Activated naive CD8-positive, alpha-beta T cell treated with anti-CD3 and anti-CD28 coated beads, Interleukin-2, amount 50 U/mL, for 16 hours (primary cell): ENCODE measurements around the gene A2ML1.
"Not testable (repeated sequence)": the region's sequence is repeated elsewhere in the genome, so short reads cannot be mapped to it uniquely, and the experiment has no call there.

Experiments used
- DNase-seq: peaks from one replicate; pipeline ENCODE4 v3.0.0-alpha.2; 2020; ENCODE audit warnings: low read depth, low spot score

The A2ML1 gene

DNA sequence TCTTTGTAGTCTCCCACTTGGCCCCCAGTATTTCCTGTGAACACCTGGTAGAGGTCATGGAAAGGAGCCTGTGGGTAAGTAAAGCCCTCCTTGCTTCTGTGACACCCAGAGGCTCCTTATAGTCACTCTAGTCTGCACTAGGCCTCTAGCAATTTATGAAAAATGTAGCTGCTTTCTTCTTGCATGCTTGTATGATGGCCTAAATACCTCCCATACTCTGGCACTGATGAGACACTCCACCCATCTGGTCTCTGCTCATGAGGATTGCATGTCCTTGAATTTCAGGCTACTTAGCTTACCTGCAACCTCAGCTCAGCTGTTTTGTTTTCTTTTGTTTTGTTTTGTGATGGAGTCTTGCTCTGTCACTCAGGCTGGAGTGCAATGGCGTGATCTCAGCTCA lies 4.6 kb upstream of the A2ML1 start:
- DNase-seq = no peak

DNA sequence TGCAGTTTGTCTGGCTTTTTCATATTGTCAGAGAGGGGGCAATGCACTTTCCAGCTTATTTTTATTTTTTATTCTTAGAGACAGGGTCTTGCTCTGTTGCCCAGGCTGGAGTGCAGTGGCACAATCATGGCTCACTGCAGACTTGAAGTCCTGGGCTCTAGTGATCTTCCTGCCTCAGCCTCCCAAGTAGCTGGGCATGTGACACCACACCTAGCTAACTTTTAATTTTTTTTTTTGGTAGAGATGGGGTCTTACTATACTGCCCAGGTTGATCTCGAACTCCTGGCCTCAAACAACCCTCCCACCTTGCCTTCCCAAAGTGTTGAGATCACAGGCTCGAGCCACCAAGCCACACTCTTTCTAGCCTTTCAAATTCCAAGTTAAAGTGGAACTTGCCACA lies 3.9 kb upstream of the A2ML1 start:
- no peak for DNase-seq

DNA sequence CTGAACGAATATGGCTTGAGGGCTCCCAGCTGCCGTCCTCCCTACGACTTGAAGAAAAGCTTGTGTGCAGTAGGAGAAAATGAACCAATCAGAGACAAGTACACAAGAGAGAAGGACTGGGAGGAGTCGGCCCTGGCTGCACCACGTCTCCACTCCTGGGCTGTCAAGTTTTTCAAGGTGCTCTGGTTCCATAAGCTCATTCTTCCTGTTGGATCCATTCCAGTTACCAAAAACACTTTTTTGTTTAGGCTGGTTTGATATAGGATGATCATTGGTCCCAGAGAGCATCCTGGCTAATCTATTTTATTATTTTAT lies 2.8 kb upstream of the A2ML1 start:
- no peak for DNase-seq

DNA sequence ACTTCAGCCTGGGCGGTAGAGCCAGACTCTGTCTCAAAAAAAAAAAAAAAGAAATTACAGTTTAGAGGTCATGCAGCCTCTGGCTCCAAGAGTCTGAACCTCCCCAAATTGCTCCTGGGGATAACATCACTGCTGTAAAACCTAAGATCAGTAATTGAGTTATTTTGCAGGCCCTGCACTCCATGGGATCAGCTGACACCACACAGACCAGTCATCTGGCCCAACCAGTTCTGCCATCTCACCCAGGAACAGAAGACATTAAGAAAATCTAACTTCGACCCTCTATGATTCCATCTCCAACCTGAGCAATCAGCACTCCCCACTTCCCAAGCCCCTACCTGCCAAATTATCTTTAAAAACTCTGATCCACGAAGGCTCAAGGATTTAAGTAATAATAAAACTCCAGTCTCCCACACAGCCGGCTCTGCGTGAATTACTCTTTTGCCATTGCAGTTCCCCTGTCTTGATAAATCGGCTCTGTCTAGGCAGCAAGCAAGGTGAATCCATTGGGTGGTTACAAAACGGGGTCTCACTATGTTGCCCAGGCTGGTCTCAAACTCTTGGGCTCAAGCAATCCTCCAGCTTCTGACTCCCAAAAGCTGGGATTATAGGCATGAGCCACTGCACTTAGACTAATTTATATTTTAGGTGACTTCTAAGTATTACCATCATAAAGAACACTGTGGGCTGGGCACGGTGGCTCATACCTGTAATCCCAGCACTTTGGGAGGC lies 1.6 kb upstream of the A2ML1 start:
- DNase-seq = not testable (repeated sequence)

DNA sequence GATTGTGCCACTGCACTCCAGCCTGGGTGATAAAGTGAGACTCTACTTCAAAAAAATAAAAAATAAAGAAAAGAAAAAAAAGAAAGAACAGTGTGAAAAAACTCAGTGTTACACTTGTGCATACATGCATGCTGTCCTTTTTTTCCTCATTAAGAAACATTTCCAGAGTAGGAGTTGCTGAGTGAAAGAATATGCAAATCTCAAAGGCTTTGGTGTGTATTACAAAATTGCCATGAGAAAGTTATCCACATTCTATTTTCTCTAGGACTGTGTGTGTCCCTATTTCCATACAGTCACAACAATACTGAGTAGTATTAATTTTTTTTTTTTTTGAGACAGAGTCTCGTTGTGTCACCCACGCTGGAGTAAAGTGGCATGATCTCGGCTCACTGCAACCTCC lies 830 bp upstream of the A2ML1 start:
- no peak for DNase-seq

DNA sequence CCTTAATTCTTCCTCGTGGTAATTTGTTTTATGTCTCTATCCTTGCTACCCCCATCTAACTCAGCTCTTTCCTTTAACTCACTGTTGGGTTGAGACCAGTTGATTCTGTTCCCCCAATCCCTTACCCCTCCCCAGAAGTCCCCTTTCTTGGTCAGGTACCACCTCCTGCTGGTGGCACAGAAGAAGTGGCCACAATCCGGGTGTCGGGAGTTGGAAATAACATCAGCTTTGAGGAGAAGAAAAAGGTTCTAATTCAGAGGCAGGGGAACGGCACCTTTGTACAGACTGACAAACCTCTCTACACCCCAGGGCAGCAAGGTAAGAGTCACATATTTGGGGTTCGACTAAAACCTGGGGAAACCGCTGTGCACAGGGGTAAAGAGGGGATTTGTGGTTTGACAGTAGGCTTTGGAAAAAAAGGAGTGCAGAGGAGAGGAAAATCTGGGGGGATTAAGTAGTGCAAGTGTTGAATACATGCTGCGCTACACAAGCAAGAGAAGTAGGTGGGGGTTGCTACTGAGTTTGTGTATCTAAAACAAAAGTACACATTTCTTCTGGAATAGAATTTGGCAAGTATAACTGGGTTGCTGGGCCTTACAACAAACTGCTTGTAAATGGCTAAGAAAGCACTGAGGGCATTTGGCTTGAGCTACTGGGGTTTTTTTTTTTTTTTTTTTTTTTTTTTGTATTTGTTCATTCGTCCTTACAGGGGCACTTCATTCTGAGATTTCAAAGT lies 1.3 kb downstream of the A2ML1 start:
- no peak for DNase-seq

DNA sequence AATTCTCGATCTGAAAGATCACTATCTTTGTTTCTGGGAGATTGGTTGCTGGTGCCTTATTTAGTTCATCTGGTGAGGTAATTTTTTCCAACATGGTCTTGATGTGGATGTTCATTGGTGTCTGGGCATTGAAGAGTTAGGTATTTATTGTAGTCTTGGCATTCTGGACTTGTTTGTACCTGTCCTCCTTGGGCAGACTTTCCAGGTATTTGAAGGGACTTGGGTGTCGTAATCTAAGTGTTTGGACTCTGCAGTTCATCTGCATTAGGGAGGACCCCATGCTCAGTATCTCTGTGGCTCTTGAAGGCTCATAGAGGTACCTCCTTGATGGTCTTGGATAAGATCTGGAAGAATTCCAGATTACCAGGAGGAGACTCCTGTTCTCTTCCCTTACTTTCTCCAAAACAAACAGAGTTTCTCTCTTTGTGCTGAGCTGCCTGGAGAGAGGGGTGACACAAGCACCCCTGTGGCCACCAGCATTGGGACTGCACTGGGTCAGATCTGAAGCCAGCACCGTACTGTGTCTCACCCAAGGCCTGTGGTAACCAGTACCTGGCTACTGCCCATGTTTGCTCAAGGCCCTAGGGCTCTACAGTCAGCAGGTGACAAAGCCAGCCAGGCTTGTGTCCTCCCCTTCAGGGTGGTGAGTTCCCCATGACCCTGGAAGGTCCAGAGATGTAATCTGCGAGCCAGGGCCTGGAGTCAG lies 5.3 kb downstream of the A2ML1 start:
- DNase-seq = no peak

DNA sequence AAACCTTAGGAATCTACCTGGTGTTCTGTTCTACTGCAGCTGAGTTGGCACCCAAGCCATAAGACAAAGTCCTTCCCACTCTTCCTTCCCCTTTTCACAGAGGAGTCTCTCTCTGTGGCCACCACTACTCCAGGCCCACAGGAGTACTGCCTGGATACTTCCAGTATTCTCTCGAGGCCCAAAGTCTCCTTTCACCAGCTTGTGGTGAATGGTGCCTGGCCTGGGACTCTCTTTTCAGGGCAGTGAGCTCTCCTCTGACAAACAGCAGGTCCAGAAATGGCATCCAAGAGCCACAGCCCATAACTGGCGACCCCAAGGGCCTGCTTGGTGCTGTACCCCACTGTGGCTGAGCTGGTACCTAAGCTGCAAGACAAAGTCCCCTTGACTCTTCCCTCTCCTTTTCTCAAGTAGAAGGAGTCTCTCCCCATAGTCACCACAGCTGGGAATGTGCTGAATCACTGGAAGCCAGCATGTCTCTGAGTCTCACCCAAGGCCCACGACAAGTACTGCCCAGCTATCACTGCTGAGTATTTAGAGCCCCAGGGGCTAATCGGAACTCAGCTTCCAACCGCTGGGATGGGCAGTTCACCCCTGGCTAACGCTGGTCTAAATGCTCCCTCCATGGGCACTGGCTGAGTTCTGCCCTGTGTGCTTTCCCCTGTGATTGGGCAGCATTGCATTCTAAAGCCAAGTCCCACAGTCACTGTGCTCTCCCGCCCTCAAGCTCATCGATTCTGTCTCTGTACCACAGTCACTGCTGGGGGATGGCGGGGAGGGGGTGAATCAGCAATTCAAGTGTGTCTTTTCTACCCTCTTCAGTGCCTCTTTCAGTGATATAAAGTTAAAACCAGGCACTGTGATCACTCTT lies 6.1 kb downstream of the A2ML1 start:
- no peak for DNase-seq

DNA sequence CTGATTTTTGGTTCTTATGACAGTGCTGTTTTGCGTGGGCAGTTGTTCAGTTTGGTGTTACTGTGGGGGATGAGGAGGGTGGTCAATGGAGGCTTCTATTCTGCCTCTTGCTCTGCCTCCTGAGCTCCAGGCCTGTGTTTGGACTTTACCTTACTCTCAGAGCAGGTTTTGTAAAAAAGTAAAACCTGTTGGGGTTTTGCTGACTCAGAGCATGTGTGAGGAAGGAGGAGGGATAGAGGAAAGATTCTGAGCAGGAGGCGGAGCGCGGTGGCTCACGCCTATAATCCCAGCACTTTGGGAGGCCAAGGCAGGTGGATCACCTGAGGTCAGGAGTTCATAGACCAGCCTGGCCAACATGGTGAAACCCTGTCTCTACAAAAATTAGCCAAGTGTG lies 6.7 kb downstream of the A2ML1 start:
- DNase-seq = no peak

DNA sequence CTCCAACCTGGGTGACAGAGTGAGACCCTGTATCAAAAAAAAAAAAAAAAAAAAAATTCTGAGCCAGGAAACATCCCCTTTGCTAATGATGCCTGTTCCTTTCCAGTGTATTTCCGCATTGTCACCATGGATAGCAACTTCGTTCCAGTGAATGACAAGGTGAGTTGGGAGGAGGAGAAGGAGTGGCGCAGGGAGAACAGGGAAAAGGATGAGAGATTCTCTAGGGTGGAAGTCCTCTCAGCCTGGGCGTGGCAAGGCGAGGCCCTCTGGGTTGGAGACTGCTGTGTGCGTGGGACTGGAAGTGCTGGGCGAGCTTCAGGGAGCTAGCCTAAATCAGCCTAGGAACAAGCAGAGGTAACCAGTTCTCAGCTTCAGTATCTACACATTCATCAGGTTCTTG lies 7.2 kb downstream of the A2ML1 start:
- no peak for DNase-seq

DNA sequence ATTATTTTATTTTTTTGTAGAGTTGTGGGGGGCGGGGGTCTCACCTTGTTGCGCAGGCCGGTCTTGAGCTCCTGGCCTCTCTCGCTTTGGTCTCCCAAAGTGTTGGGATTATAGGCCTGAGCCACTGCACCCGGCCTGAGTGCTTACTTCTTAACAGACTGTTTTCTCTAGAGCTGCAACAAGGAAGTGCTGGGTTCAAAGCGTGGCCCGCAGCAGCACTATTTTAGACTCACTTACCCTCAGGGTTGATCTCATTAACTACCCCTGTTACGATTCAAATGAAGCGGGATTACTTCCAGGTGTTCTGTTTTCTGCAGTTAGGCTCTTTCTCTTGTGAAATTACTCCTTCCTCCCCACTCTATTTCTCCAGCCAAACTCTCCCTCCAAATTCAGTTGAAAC lies 8.7 kb downstream of the A2ML1 start:
- no peak for DNase-seq

DNA sequence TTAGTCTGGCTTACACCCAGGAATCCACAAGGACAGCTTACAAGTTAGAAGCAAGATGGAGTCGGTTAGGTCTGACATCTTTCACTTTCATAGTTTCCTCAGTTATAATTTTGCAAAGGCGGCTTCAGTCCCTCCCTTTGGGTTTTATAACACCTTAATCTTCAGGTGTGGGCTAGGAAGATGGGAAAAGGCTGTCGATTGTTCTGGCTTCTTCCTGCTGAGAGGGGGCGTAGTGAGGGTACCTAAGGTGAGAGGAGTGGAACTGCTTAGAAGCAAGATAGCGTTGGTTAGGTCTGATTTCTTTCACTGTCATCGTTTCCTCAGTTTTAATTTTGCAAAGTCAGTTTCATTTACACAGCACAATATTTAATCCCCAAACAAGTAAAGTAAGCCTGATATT lies 10.1 kb downstream of the A2ML1 start:
- no peak for DNase-seq

DNA sequence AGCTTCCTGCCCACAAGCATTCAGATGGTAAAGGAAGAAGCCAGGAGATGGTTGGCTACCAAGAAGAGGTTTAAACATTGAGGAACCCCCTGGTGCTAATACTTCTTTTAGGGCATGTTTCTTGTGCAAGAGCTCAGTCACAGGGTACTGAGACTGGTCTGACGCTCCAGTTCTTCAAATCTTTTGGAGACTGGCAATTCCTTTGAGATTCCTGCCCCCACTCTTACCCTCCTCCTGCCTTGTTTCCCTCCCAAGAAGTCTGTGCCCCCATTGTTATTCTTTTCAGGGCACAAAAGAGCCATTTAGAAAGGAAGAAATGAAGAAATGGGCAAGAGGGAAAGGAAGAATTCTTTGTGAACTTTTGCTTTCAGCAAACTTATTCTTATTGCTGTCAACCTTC lies 11.8 kb downstream of the A2ML1 start:
- DNase-seq = no peak

DNA sequence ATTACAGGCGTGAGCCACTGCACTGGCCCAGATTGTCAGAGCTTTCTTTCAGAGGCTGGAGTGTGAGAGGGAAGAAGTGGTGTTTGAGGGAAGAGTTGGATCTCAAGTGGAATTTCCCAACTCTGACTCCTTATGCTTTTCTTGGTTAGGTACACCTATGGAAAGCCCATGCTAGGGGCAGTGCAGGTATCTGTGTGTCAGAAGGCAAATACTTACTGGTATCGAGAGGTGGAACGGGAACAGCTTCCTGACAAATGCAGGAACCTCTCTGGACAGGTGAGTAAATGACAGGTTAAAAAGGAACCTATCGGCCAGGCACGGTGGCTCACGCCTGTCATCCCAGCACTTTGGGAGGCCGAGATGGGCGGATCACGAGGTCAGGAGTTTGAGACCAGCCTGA lies 14.9 kb downstream of the A2ML1 start:
- DNase-seq = no peak

DNA sequence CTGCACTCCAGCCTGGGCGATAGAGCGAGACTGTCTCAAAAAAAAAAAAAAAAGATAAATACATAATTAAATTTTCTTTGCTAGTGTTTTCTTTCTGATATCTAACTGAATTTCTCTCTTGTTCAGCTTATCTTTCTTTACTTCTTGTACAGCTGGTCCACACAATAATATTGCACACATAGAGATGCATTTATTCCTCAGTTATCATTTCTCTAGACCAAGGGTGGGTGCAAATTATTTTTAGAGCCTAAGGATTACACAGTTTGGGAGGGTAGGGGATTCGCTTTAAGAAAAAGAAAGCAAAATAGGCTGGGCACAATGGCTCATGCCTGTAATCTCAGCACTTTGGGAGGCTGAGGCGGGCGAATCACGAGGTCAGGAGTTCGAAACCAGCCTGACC lies 17.9 kb downstream of the A2ML1 start:
- DNase-seq = no peak

DNA sequence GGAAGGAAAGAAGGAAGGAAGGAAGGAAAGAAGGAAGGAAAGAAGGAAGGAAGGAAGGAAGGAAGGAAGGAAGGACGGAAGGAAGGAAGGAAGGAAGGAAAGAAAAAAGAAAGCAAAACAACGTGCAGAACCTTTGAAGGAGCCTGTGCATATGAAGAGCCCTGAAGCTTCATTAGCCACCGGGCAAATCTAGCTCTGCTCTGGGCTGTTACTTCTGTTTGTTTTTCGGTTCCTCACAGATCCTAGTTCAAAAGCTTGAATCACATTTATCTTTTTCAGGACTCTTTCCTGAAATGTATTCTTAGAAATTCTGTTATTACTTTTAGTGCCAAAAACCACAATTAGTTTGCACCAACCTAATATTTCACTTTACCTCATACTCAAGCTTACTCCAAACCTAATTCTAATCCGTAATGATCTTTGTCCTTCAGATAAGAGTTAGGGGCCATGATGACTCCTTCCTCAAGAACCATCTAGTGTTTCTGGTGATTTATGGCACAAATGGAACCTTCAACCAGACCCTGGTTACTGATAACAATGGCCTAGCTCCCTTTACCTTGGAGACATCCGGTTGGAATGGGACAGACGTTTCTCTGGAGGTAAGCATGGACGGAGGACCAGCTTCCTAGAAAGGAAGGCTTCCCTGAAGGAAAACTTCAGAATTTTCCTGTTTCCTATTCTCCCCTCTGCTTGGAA lies 18.7 kb downstream of the A2ML1 start:
- DNase-seq = no peak

DNA sequence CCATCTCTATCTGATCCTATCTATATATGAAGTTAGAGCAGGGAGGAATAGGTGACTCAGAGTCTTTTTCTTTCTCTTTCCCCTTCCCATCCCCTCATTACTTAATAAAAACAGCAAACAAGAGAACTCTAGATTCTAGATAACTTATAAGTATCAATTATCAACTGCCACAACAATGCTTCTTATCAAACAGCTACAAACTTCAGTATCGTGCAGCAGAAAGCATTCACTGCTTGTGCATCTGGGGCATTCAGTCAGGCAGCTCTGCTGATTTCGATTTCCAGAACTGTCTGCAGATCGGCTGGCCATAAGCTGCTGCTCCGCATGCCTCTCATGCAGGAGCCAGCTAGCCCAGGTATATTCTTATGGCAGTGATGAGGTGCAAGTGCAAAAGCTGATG lies 19.4 kb downstream of the A2ML1 start:
- DNase-seq = no peak

DNA sequence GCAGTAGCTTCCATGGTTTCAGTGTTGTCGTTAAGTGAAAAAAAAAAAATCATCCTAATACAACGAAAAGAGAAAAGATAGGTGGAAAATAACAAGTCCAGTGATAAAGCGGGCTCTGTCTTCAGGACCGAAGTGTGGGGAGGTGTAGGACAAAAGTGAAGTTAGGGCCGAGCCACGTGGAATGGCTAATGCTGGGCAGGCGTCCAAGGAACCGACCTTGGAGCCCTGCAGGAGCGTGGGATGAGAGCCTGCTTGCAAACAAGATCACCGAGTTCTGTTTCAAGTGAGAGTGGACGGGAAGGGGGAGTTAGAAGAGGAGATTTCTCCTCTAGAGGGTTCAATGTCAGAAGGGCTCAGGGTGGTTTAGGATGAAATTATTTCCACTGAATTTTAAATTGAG lies 22.2 kb downstream of the A2ML1 start:
- no peak for DNase-seq

DNA sequence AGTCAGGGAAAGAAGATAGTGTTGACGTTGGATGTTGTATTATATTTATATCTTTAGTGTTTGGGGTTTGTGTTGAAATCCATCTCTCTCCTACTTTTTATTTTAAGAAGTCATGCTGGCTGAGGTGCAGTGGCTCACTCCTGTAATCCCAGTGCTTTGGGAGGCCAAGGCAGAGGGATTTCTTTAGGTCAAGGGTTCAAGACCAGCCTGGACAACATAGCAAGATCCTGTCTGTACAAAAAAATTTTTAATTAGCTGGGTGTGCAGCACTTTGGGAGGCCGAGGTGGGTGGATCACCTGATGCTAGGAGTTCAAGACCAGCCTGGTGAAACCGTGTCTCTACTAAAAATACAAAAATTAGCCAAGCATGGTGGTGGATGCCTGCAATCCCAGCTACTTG lies 23.9 kb downstream of the A2ML1 start:
- no peak for DNase-seq

DNA sequence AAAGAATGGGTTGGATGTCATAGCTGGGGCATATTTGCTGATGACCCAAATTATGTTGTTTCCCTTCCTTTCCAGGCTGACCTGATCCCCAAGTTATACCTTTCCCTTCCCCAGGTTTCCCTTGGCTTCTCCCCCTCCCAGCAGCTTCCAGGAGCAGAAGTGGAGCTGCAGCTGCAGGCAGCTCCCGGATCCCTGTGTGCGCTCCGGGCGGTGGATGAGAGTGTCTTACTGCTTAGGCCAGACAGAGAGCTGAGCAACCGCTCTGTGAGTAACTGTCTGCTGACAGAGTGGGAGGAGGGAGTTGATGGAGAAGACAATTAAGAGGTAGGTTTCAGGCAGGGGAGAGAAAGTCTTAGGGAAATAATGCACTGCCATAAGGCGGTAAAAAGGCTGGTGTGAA lies 25.0 kb downstream of the A2ML1 start:
- DNase-seq = no peak

DNA sequence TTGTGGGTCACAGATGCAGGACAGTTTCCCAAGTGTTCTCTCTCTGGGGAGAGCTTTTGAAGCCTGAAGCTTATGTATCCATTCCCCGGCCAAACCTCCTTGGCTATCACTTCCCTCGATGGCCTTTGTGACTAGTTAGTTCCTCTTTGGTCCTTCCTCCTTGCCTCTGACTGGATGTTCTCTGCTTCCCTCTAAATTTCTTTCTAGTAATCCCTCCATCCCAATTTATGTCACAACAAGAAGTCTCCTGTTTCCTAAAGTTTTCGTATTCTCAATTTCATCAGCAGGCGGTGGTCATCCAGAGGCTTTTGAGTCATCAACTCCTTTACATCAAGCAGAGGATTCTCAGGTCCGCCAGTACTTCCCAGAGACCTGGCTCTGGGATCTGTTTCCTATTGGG lies 27.5 kb downstream of the A2ML1 start:
- no peak for DNase-seq

DNA sequence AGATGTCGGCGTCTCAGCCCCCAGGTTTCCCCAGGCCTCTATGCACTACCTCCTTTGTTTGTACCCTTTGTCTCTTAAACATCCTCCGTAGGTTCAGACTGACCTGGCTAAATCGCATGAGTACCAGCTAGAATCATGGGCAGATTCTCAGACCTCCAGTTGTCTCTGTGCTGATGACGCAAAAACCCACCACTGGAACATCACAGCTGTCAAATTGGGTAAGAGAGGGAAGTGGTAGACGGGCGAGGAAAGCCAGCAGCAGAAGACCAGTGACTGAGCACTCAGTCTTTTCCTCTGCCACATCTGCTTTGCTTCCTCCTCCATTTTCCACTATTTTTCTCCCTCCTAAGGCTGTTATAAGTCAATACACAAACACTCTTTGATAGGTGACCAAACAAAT lies 29.7 kb downstream of the A2ML1 start:
- DNase-seq = no peak
